ENCODE results near the gene BOC.

The BOC gene

GRCh38 chr3:113263020-113263419 is 51.7 kb downstream of the BOC start:
- Histone ChIP-seq H3K79me2 (ENCODE audit: insufficient read depth, low read length) (no peaks in the 10 kb centered on the region), H2AFZ (ENCODE audit: low read depth, low read length) (no peak overlapping the region), H3K4me3 (ENCODE audit: low read depth in 1 of 2, low read length in 2 of 2) (no peak overlapping the region), H3K9me3 (ENCODE audit: insufficient read depth, low read length, severe bottlenecking) (no peaks in the 10 kb centered on the region), H4K20me1 (ENCODE audit: insufficient read depth, low read length) (no peaks in the 10 kb centered on the region), H3K4me2 (ENCODE audit: insufficient read depth, low read length) (no peak overlapping the region), H3K27ac (ENCODE audit: low read length) (no peak overlapping the region), H3K4me1 (ENCODE audit: insufficient read depth, low read length) (no peaks in the 10 kb centered on the region), H3K27me3 (ENCODE audit: insufficient read depth, low read length, poor library complexity) (peaks cover 20% of the 10 kb centered on the region), H3K36me3 (ENCODE audit: insufficient read depth, low read length) (no peaks in the 10 kb centered on the region), H3K9ac (ENCODE audit: low read depth, low read length) (no peak overlapping the region)
- no peak for ATAC-seq (ENCODE audit: insufficient read depth, low read depth)
- TF ChIP-seq CTCF (IDR thresholded peaks at IDR 0.05; ENCODE audit: borderline replicate concordance, extremely low read depth, low read length, poor library complexity, severe bottlenecking) (no peak), EZH2 (IDR thresholded peaks at IDR 0.05; ENCODE audit: borderline replicate concordance, low read depth, low read length, severe bottlenecking) (no peak)
- DNase-seq: no peak

GRCh38 chr3:113263778-113264177 is 52.4 kb downstream of the BOC start:
- DNase-seq: no peak
- Histone ChIP-seq H3K4me3 (ENCODE audit: low read depth in 1 of 2, low read length in 2 of 2) (no peak overlapping the region), H3K9ac (ENCODE audit: low read depth, low read length) (no peak overlapping the region), H3K27ac (ENCODE audit: low read length) (no peak overlapping the region), H3K79me2 (ENCODE audit: insufficient read depth, low read length) (no peaks in the 10 kb centered on the region), H4K20me1 (ENCODE audit: insufficient read depth, low read length) (no peaks in the 10 kb centered on the region), H3K4me2 (ENCODE audit: insufficient read depth, low read length) (no peak overlapping the region), H3K27me3 (ENCODE audit: insufficient read depth, low read length, poor library complexity) (peaks cover 22% of the 10 kb centered on the region), H3K4me1 (ENCODE audit: insufficient read depth, low read length) (no peaks in the 10 kb centered on the region), H3K36me3 (ENCODE audit: insufficient read depth, low read length) (no peaks in the 10 kb centered on the region), H2AFZ (ENCODE audit: low read depth, low read length) (no peak overlapping the region), H3K9me3 (ENCODE audit: insufficient read depth, low read length, severe bottlenecking) (no peaks in the 10 kb centered on the region)
- no peak for TF ChIP-seq EZH2 (IDR thresholded peaks at IDR 0.05; ENCODE audit: borderline replicate concordance, low read depth, low read length, severe bottlenecking)
- no peak for TF ChIP-seq CTCF (IDR thresholded peaks at IDR 0.05; ENCODE audit: borderline replicate concordance, extremely low read depth, low read length, poor library complexity, severe bottlenecking)
- ATAC-seq (ENCODE audit: insufficient read depth, low read depth): no peak

- H3K27ac ChIP-seq (ENCODE audit: low read length): no peak overlapping the region
These were observed 53.1 kb downstream of the BOC start for GRCh38 chr3:113264283-113265131.

More at GRCh38 chr3:113264283-113265131, 53.1 kb downstream of the BOC start:
- peaks cover 22% of the 10 kb centered on the region for H3K27me3 ChIP-seq (ENCODE audit: insufficient read depth, low read length, poor library complexity)
- no peak overlapping the region for H3K4me3 ChIP-seq (ENCODE audit: low read depth in 1 of 2, low read length in 2 of 2)
- H3K4me1 ChIP-seq (ENCODE audit: insufficient read depth, low read length): no peaks in the 10 kb centered on the region
- no peaks in the 10 kb centered on the region for H4K20me1 ChIP-seq (ENCODE audit: insufficient read depth, low read length)
- no peak for TF ChIP-seq CTCF (IDR thresholded peaks at IDR 0.05; ENCODE audit: borderline replicate concordance, extremely low read depth, low read length, poor library complexity, severe bottlenecking)
- TF ChIP-seq EZH2 (IDR thresholded peaks at IDR 0.05; ENCODE audit: borderline replicate concordance, low read depth, low read length, severe bottlenecking): no peak
- no peak overlapping the region for H3K9ac ChIP-seq (ENCODE audit: low read depth, low read length)
- no peaks in the 10 kb centered on the region for H3K79me2 ChIP-seq (ENCODE audit: insufficient read depth, low read length)
- no peaks in the 10 kb centered on the region for H3K36me3 ChIP-seq (ENCODE audit: insufficient read depth, low read length)
- no peaks in the 10 kb centered on the region for H3K9me3 ChIP-seq (ENCODE audit: insufficient read depth, low read length, severe bottlenecking)
- H3K4me2 ChIP-seq (ENCODE audit: insufficient read depth, low read length): no peak overlapping the region
- ATAC-seq (ENCODE audit: insufficient read depth, low read depth): no peak
- H2AFZ ChIP-seq (ENCODE audit: low read depth, low read length): no peak overlapping the region
- no peak for DNase-seq
